ENCODE data around the gene LDLRAD3.
"Not testable (repeated sequence)": the region's sequence is repeated elsewhere in the genome, so short reads cannot be mapped to it uniquely, and the experiment has no call there.

LDLRAD3 gene

GRCh38 chr11:36019722-36020121 is 75.9 kb downstream of the LDLRAD3 start:
- DNase-seq: peak; percentile 19

- no peak for DNase-seq
Measured at GRCh38 chr11:36022882-36023281, 79.0 kb downstream of the LDLRAD3 start.

GRCh38 chr11:36023922-36024321 is 80.1 kb downstream of the LDLRAD3 start:
- no peak for DNase-seq

- DNase-seq: no peak
Measured at GRCh38 chr11:36024716-36025115, 80.9 kb downstream of the LDLRAD3 start.

DNA sequence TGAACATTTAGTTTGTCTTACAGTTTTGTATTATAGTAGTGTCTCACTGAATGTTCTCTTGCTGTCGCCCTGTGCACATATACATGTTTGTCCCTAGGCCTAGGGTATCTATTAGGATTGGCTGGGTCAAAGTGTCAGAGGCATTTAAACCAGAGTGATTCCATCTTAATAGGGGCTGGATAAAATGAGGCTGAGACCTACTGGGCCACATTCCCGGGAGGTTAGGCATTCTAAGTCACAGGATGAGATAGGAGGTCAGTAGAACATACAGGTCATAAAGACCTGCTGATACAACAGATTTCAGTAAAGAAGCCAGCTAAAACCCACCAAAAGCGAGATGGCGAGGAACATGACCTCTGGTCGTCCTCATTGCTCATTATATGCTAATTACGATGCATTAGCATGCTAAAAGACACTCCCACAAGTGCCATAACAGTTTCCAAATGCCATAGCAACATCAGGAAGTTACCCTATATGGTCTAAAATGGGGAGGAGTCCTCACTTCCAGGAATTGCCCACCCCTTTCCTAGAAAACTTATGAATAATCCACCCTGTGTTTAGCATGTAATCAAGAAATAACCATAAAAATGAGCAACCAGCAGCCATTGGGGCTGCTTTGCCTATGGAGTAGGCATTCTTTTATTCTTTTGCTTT is 82.6 kb downstream of the LDLRAD3 start:
- no peak for DNase-seq

DNA sequence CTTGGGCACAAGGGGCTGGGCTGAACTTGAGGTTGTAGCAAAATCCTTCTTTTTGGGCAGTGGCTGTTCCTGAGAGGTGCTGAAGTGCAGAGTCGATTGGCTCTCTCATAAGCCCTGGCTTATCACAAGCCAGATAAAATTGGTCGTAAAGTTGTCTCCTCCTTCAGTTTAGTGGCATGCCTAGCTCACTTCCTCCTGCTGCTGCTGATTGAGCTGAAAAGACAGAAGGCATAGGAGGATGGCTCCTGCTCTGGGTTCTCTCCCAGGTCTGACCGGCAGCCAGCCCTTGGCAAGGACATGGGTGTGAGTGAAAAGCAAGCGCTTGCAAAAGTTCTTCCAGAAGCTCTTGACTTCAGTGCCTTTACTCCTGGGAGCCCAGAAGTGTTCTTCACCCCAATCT is 83.9 kb downstream of the LDLRAD3 start:
- peak; percentile 71 for DNase-seq

DNA sequence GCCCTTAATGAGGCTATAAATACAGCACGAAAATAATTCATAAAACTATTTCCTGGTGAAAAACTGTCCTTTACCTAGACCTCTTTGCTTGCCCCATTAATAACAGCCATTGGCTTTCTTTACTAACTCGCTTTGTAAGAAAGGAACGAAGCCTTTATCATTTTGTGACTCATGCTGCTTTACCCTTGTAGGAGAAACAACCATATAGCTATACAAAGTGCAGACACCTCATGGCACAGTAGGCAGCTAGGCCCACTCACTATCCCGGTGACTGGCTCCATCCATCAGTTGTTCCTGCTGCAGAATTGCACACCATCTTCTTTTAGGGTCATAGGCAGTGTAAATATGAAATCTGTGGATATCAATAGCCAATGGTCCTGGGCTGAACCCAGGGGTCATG is 85.8 kb downstream of the LDLRAD3 start:
- DNase-seq: no peak

GRCh38 chr11:36030731-36031281 is 86.9 kb downstream of the LDLRAD3 start:
- no peak for DNase-seq

GRCh38 chr11:36033082-36033751 is 89.4 kb downstream of the LDLRAD3 start:
- DNase-seq: no peak

DNA sequence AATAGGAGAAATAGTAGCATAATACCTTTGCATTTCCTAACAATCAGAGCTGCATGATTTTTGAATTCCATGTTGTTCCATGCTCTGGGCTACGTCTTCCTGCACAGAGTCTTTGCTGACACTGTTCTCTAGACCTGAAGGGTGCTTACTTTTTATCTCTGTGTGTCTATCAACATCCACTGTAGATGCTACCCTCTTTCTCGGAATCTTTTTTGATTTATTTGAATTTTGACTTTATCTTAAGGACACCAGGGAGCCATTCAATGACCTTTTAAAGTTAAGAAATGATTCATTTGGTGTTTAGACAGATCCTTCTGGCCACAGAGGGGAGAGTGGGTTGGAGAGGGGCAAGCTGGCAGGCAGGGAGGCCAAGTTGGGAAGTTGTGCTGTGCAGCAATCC is 90.1 kb downstream of the LDLRAD3 start:
- no peak for DNase-seq

DNA sequence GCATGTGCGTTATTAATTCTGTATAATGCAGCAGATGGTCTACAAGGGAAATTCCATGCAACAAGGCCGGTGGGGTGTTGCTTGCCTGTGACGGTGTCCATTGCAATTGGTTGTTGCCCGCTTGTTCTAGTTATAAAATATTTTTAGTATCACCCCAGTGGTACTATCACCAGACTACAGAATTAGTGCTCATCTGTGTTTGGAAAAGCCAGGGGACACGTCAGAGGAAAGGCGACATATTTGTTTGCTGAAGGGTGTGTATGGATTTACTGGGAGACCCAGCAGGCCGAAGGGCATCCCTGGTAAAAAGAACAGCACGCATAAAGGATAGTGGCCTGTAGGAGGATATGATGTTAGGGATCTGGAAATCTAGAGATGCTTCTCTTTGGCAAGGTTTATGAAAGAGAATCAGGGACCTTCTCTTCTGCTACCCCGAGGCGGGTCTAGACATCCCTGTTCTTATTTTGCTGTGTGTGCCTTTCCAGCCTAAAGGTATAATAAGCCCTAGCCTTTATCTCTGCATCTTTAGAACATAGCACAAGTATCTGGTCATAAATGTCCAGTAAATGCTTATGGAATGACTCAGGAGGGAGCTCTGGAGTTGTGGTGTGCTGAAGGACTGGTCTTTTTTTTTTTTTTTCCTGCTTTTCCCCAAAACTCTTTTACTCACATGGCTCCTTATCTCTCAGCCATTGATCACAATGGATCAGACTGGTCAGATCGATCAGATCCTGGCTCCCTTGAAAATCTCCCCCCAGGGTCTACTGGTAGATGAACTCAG is 90.9 kb downstream of the LDLRAD3 start:
- DNase-seq: no peak

- DNase-seq: no peak
Measured at GRCh38 chr11:36035454-36035853, 91.6 kb downstream of the LDLRAD3 start.

DNA sequence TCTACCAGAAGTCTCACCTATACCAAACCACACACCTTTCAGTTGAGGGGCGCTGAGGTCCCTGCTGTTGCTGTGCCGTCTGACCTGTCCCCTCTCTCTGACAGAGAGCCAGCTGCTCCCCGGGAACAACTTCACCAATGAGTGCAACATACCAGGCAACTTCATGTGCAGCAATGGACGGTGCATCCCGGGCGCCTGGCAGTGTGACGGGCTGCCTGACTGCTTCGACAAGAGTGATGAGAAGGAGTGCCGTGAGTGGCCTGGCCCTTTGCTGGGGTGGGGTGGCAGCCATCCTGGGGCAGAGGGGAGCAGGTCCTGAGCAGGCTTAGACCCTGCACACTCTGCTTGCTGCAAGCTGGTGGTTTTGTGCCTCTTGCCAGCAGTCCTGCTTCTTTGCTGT is 92.1 kb downstream of the LDLRAD3 start:
- no peak for DNase-seq

- no peak for DNase-seq
Measured at GRCh38 chr11:36037031-36037430, 93.2 kb downstream of the LDLRAD3 start.

GRCh38 chr11:36038541-36038940 is 94.7 kb downstream of the LDLRAD3 start:
- DNase-seq: no peak

- no peak for DNase-seq
Measured at GRCh38 chr11:36039471-36039870, 95.6 kb downstream of the LDLRAD3 start.

GRCh38 chr11:36041988-36042611 is 98.2 kb downstream of the LDLRAD3 start:
- DNase-seq: peak; percentile 73

DNA sequence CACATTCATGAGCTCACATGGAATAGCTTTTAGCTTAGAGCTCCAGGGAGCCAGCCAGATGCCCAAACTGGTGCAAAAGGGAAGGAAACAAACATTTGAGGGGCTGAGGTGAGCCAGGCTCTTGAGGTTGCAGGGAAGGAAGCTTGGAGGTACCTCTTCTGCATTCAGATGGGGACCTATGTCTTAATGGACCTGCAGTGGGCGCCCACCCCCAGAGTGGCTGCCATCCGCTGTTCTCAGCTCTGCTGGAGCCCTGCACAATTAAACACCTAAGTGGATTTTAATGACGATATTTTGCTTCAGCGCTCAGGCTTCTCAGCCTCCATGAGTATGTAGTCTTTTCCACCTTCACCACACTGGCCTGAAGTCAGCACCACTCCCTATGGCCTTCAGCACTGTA is 100.8 kb downstream of the LDLRAD3 start:
- DNase-seq: peak; percentile 25

DNA sequence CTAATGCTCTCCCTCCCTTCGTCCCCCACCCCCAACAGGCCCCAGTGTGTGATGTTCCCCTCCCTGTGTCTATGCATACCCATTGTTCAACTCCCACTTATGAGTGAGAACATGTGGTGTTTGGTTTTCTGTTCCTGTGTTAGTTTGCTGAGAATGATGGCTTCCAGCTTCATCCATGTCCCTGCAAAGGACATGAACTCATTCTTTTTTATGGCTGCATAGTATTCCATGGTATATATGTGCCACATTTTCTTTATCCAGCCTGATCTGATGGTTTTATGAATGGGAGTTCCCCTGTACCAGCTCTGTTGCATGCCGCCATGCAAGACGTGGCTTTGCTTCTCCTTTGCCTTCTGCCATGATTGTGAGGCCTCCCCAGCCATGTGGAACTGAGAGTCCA is 102.1 kb downstream of the LDLRAD3 start:
- not testable (repeated sequence) for DNase-seq

- DNase-seq: no peak
Measured at GRCh38 chr11:36046932-36047331, 103.1 kb downstream of the LDLRAD3 start.

- DNase-seq: no peak
Measured at GRCh38 chr11:36047344-36047743, 103.5 kb downstream of the LDLRAD3 start.

- no peak for DNase-seq
Measured at GRCh38 chr11:36048496-36049247, 104.8 kb downstream of the LDLRAD3 start.
